H1 (cell line): Measurements from ENCODE around the gene NOTCH2. TPM values are rescaled to one million over a fixed set of nuclear protein-coding genes. Genes with fewer than 3 reads are reported as not detected.
"Not testable (repeated sequence)": the region's sequence is repeated elsewhere in the genome, so short reads cannot be mapped to it uniquely, and the experiment has no call there.

ENCODE experiments used
- CTCF ChIA-PET: fragments of 300-600 bp; sonication (Branson Sonifier 250); formaldehyde crosslinking; loops from one replicate; lab custom pipeline; 2021; ENCODE audit not compliant: partially characterized antibody; lab: Charles Lee
- POLR2A ChIA-PET: fragments of 300-600 bp; sonication (Branson Sonifier 250); formaldehyde crosslinking; loops from one replicate; lab custom pipeline; 2021; ENCODE audit warnings: inconsistent platforms; ENCODE audit not compliant: partially characterized antibody; lab: Charles Lee
- DNase-seq, 2 experiments: peaks; one replicate each; pipeline versions ENCODE4 v3.0.0 to v3.0.0-alpha.2; 2010 to 2022; ENCODE audit warnings: low spot score in 2 of 2, low read depth in 1 of 2, mixed read lengths in 1 of 2
- FAIRE-seq: peaks from 2 replicates; lab custom pipeline; 2011; peaks lifted over from hg19 to GRCh38; lab: Jason Lieb, UNC
- H2AFZ ChIP-seq: 2 replicates; pipeline ENCODE4 v1.8.1; 2012; ENCODE audit warnings: low read length, inconsistent platforms
- H2AK5ac ChIP-seq: 2 replicates; pipeline ENCODE4 v1.6.1; 2013; ENCODE audit warnings: low read depth, low read length
- H2BK120ac ChIP-seq: replicated peaks from 2 replicates; pipeline ENCODE3; 2013; ENCODE audit warnings: low read depth, low read length, inconsistent platforms
- H2BK12ac ChIP-seq: 2 replicates; pipeline ENCODE4 v1.6.1; 2013; ENCODE audit warnings: low read depth, low read length
- H2BK15ac ChIP-seq: 2 replicates; pipeline ENCODE4 v1.6.1; 2013; ENCODE audit warnings: low read length
- H2BK20ac ChIP-seq: 2 replicates; pipeline ENCODE4 v1.6.1; 2013; ENCODE audit warnings: low read length
- H2BK5ac ChIP-seq: 2 replicates; pipeline ENCODE4 v1.6.1; 2013; ENCODE audit warnings: low read depth, low read length
- H3K14ac ChIP-seq: 2 replicates; pipeline ENCODE4 v1.6.1; 2013; ENCODE audit warnings: inconsistent platforms; ENCODE audit not compliant: insufficient read length
- H3K18ac ChIP-seq: 2 replicates; pipeline ENCODE4 v1.6.1; 2013; ENCODE audit warnings: low read length; ENCODE audit errors: extremely low read depth
- H3K23ac ChIP-seq: 2 replicates; pipeline ENCODE4 v1.6.1; 2013; ENCODE audit warnings: inconsistent platforms; ENCODE audit not compliant: insufficient read length
- H3K23me2 ChIP-seq: 2 replicates; pipeline ENCODE4 v1.6.1; 2013; ENCODE audit warnings: low read depth, low read length
- H3K27ac ChIP-seq: 2 replicates; pipeline ENCODE4 v1.6.1; 2011; ENCODE audit warnings: low read depth, low read length, inconsistent platforms
- H3K27me3 ChIP-seq, 4 experiments: replicated peaks in 1 of 4; 1 replicate in 1 of 4; 2 replicates in 3 of 4; pipeline versions ENCODE4 v1.6.1 to v1.8.1; 2011 to 2013; ENCODE audit warnings: low read length in 3 of 4, mild to moderate bottlenecking in 3 of 4, inconsistent platforms in 2 of 4, mixed read lengths in 2 of 4, moderate library complexity in 1 of 4; ENCODE audit not compliant: control insufficient read depth in 3 of 4, insufficient read depth in 3 of 4; ENCODE audit errors: extremely low read depth in 1 of 4
- H3K36me3 ChIP-seq, 4 experiments: 2 replicates each; pipeline versions ENCODE4 v1.6.1 to v1.8.1; 2011 to 2013; ENCODE audit warnings: mild to moderate bottlenecking in 4 of 4, low read length in 3 of 4, moderate library complexity in 2 of 4, control low read depth in 1 of 4, inconsistent platforms in 1 of 4; ENCODE audit not compliant: insufficient read depth in 4 of 4, control insufficient read depth in 2 of 4
- H3K4ac ChIP-seq: replicated peaks from 2 replicates; pipeline ENCODE3; 2013; ENCODE audit warnings: low read length, low read depth, mixed read lengths, inconsistent platforms; ENCODE audit not compliant: insufficient read length
- H3K4me1 ChIP-seq, 4 experiments: replicated peaks in 1 of 4; 1 replicate in 1 of 4; 2 replicates in 3 of 4; pipeline versions ENCODE4 v1.6.1 to v1.8.1; 2011 to 2013; ENCODE audit warnings: low read length in 3 of 4, inconsistent platforms in 2 of 4, mixed read lengths in 1 of 4; ENCODE audit not compliant: insufficient read depth in 4 of 4, control insufficient read depth in 3 of 4
- H3K4me2 ChIP-seq, 2 experiments: 2 replicates each; pipeline versions ENCODE4 v1.6.1 to v1.8.1; 2011 to 2013; ENCODE audit warnings: low read depth in 2 of 2, low read length in 2 of 2, control low read depth in 1 of 2, inconsistent platforms in 1 of 2, mild to moderate bottlenecking in 1 of 2; ENCODE audit not compliant: insufficient read depth in 1 of 2
- H3K4me3 ChIP-seq, 4 experiments: fragments of 200-600, 300-600 bp in 1 of 4; sonication (generic), shearing (Covaris generic), sonication (Bioruptor Twin) in 1 of 4; 2 replicates each; pipeline versions ENCODE4 v1.5.1 to v1.8.1; 2011 to 2016; ENCODE audit warnings: low read length in 4 of 4, low read depth in 3 of 4, control low read depth in 2 of 4, inconsistent platforms in 2 of 4, mild to moderate bottlenecking in 2 of 4, mixed read lengths in 1 of 4, moderate library complexity in 1 of 4; ENCODE audit not compliant: insufficient read depth in 2 of 4; ENCODE audit errors: extremely low read depth in 1 of 4
- H3K56ac ChIP-seq: replicated peaks from 2 replicates; pipeline ENCODE3; 2013; ENCODE audit warnings: low read depth, mild to moderate bottlenecking, mixed read lengths, low read length, inconsistent platforms; ENCODE audit not compliant: insufficient read length
- H3K79me1 ChIP-seq: 2 replicates; pipeline ENCODE4 v1.6.1; 2013; ENCODE audit warnings: low read depth, low read length, control low read depth
- H3K79me2 ChIP-seq, 2 experiments: 2 replicates each; pipeline versions ENCODE4 v1.6.1 to v1.8.1; 2012 to 2013; ENCODE audit warnings: low read length in 2 of 2, mild to moderate bottlenecking in 2 of 2, inconsistent platforms in 1 of 2; ENCODE audit not compliant: insufficient read depth in 2 of 2, control insufficient read depth in 1 of 2
- H3K9ac ChIP-seq, 4 experiments: replicated peaks in 1 of 4; 1 replicate in 1 of 4; 2 replicates in 3 of 4; pipeline versions ENCODE4 v1.6.1 to v1.8.1; 2011 to 2013; ENCODE audit warnings: low read depth in 3 of 4, low read length in 3 of 4, control low read depth in 2 of 4, mild to moderate bottlenecking in 2 of 4, moderate library complexity in 2 of 4, inconsistent platforms in 1 of 4; ENCODE audit errors: extremely low read depth in 1 of 4
- H3K9me3 ChIP-seq, 2 experiments: 2 replicates each; pipeline versions ENCODE4 v1.6.1 to v1.8.1; 2012 to 2013; ENCODE audit warnings: mild to moderate bottlenecking in 2 of 2, moderate library complexity in 2 of 2, control low read depth in 1 of 2, inconsistent platforms in 1 of 2, low read depth in 1 of 2, low read length in 1 of 2, mixed read lengths in 1 of 2; ENCODE audit not compliant: insufficient read depth in 2 of 2
- H4K20me1 ChIP-seq, 2 experiments: replicated peaks in 1 of 2; 2 replicates each; pipeline versions ENCODE3 to v1.8.1; 2011 to 2013; ENCODE audit warnings: inconsistent platforms in 2 of 2, low read length in 2 of 2, mild to moderate bottlenecking in 1 of 2; ENCODE audit not compliant: insufficient read depth in 2 of 2, control insufficient read depth in 1 of 2
- H4K5ac ChIP-seq: 2 replicates; pipeline ENCODE4 v1.6.1; 2013; ENCODE audit warnings: low read length, low read depth, mixed read lengths, inconsistent platforms; ENCODE audit not compliant: insufficient read length
- H4K8ac ChIP-seq: 2 replicates; pipeline ENCODE4 v1.8.0; 2013; ENCODE audit warnings: mild to moderate bottlenecking, moderate library complexity, low read length, inconsistent platforms; ENCODE audit not compliant: insufficient read depth; ENCODE audit errors: extremely low read depth
- H4K91ac ChIP-seq: replicated peaks from 2 replicates; pipeline ENCODE3; 2013; ENCODE audit warnings: low read length, mixed read lengths, inconsistent platforms; ENCODE audit not compliant: insufficient read length
- WGBS, 2 experiments: shearing (Covaris generic) in 1 of 2; methylation state at CpG; one replicate each; pipeline versions ENCODE4 v1.1.6 to v1.1.7; 2013 to 2015; ENCODE audit warnings: low lambda C conversion rate in 2 of 2, mixed read lengths in 2 of 2, inconsistent platforms in 1 of 2, low coverage in 1 of 2, missing lambda C conversion rate in 1 of 2; ENCODE audit not compliant: insufficient replicate concordance in 2 of 2, insufficient coverage in 1 of 2, insufficient read length in 1 of 2; ENCODE audit errors: extremely low coverage in 1 of 2, missing lambda C conversion rate in 1 of 2; 5-methylcytosine and 5-hydroxymethylcytosine counted together
- polyA plus RNA-seq, 7 experiments: library from polyadenylated mRNA; depleted of rRNA in 3 of 7; stranded (reverse) in 5 of 7; unstranded in 2 of 7; fragments of >200 nt in 5 of 7; fragments of 200-250 nt in 2 of 7; gene quantifications; 1 replicate in 5 of 7; 2 replicates in 1 of 7; 4 replicates in 1 of 7; pipeline versions ENCODE4 v1.2.1 to v1.2.3, GENCODE V29; 2011 to 2013; ENCODE audit warnings: missing spikeins in 2 of 7, mixed read lengths in 2 of 7
- total RNA-seq: library from RNA; stranded (reverse); fragmentation: NEBNext Ultra II Directional; extraction: Animal tissue kit (Norgen Biotek cat#: 25700); gene quantifications from 2 replicates; pipeline ENCODE4 v1.2.1, GENCODE V29; 2021

The NOTCH2 gene
- total and polyA plus RNA-seq, 2 of the 8 experiments (the other 6 are each of a cell fraction or from before 2014, with no cell fraction given), result 17.7 to 63.0 TPM

GRCh38 chr1:120048208-120048607 is 21.3 kb downstream of the NOTCH2 start:
- not testable (repeated sequence) for H2BK15ac ChIP-seq, H3K79me1 ChIP-seq, FAIRE-seq

GRCh38 chr1:120041771-120042170 is 27.7 kb downstream of the NOTCH2 start:
- H3K79me2 ChIP-seq, H2BK120ac ChIP-seq, H4K91ac ChIP-seq, POLR2A ChIA-PET, H3K36me3 ChIP-seq, H2BK5ac ChIP-seq, H3K27me3 ChIP-seq, H4K8ac ChIP-seq, FAIRE-seq, CTCF ChIA-PET, H3K14ac ChIP-seq, H3K4me3 ChIP-seq, H3K27ac ChIP-seq, H3K18ac ChIP-seq, H3K9me3 ChIP-seq, H3K56ac ChIP-seq, H2AK5ac ChIP-seq, H2BK15ac ChIP-seq, H2AFZ ChIP-seq, H4K5ac ChIP-seq, H3K9ac ChIP-seq, H2BK12ac ChIP-seq, H3K23me2 ChIP-seq, H3K4ac ChIP-seq, DNase-seq, H3K4me2 ChIP-seq, H3K79me1 ChIP-seq, H2BK20ac ChIP-seq, H4K20me1 ChIP-seq, H3K4me1 ChIP-seq, H3K23ac ChIP-seq: not testable (repeated sequence)
- WGBS, 2 experiments, result no CpG with 5 or more reads among the region's 4 CpGs

More at GRCh38 chr1:120048208-120048607, 21.3 kb downstream of the NOTCH2 start:
- H2AFZ ChIP-seq, H3K4me1 ChIP-seq, H4K8ac ChIP-seq, H3K9ac ChIP-seq, H4K5ac ChIP-seq, H3K4me3 ChIP-seq, H2BK5ac ChIP-seq, H3K23me2 ChIP-seq, H2BK20ac ChIP-seq, POLR2A ChIA-PET, H3K79me2 ChIP-seq, H3K18ac ChIP-seq, H3K4ac ChIP-seq, H3K36me3 ChIP-seq, H4K20me1 ChIP-seq, CTCF ChIA-PET, DNase-seq, H3K23ac ChIP-seq, H3K27me3 ChIP-seq, H3K14ac ChIP-seq, H4K91ac ChIP-seq, H3K4me2 ChIP-seq, H2AK5ac ChIP-seq, H2BK12ac ChIP-seq, H2BK120ac ChIP-seq, H3K27ac ChIP-seq, H3K56ac ChIP-seq, H3K9me3 ChIP-seq: not testable (repeated sequence)
- 100% methylated on average over 1 of the region's 2 CpGs; no CpG with 5 or more reads in 1 of the 2 experiments for WGBS, 2 experiments
